Neuronal stem cell (in vitro differentiated cells): ENCODE data around the gene GPS1.

Experiments used
- DNase-seq: peaks from one replicate; pipeline ENCODE4 v3.0.0-alpha.2; 2013; ENCODE audit warnings: low spot score
- H2AFZ ChIP-seq: one replicate; pipeline ENCODE4 v1.6.1; 2013; ENCODE audit warnings: mild to moderate bottlenecking, low read length, inconsistent platforms
- H2AK5ac ChIP-seq: 2 replicates; pipeline ENCODE4 v1.6.1; 2013; ENCODE audit warnings: low read depth, mild to moderate bottlenecking, inconsistent platforms, low read length, moderate library complexity, mixed read lengths
- H2BK120ac ChIP-seq: 2 replicates; pipeline ENCODE4 v1.6.1; 2013; ENCODE audit warnings: low read depth, mild to moderate bottlenecking, inconsistent platforms, low read length, moderate library complexity, mixed read lengths
- H2BK12ac ChIP-seq: one replicate; pipeline ENCODE4 v1.6.1; 2013; ENCODE audit warnings: low read length, inconsistent platforms
- H2BK15ac ChIP-seq: 2 replicates; pipeline ENCODE4 v1.6.1; 2013; ENCODE audit warnings: mild to moderate bottlenecking, low read length, inconsistent platforms, mixed read lengths
- H2BK5ac ChIP-seq: one replicate; pipeline ENCODE4 v1.6.1; 2013; ENCODE audit warnings: inconsistent platforms, mild to moderate bottlenecking, low read length, moderate library complexity
- H3K14ac ChIP-seq: one replicate; pipeline ENCODE4 v1.6.1; 2013; ENCODE audit warnings: low read length, inconsistent platforms
- H3K18ac ChIP-seq: 2 replicates; pipeline ENCODE4 v1.6.1; 2013; ENCODE audit warnings: low read length, inconsistent platforms
- H3K23ac ChIP-seq: 2 replicates; pipeline ENCODE4 v1.6.1; 2013; ENCODE audit warnings: low read depth, mild to moderate bottlenecking, mixed read lengths, low read length, inconsistent platforms; ENCODE audit not compliant: poor library complexity
- H3K27ac ChIP-seq: replicated peaks from 3 replicates; pipeline ENCODE4 v1.5.1; 2013; ENCODE audit warnings: low read length, inconsistent platforms
- H3K27me3 ChIP-seq, 3 experiments: 2 replicates each; pipeline ENCODE4 v1.6.1; 2013; ENCODE audit warnings: low read length in 3 of 3, mild to moderate bottlenecking in 2 of 3, inconsistent platforms in 1 of 3, low read depth in 1 of 3, mixed read lengths in 1 of 3, moderate library complexity in 1 of 3; ENCODE audit not compliant: control insufficient read depth in 3 of 3, insufficient read depth in 3 of 3
- H3K36me3 ChIP-seq, 2 donors: replicated peaks in 1 of 2; 2 replicates each; pipeline ENCODE4 v1.6.1; 2013; ENCODE audit warnings: low read length in 2 of 2; ENCODE audit not compliant: control insufficient read depth in 2 of 2, insufficient read depth in 2 of 2
- H3K4ac ChIP-seq: 2 replicates; pipeline ENCODE4 v1.6.1; 2013; ENCODE audit warnings: inconsistent platforms, mild to moderate bottlenecking, low read length, moderate library complexity
- H3K4me1 ChIP-seq, 2 donors: 1 replicate in 1 of 2; 2 replicates in 1 of 2; pipeline ENCODE4 v1.6.1; 2013; ENCODE audit warnings: low read length in 2 of 2, low read depth in 1 of 2; ENCODE audit not compliant: control insufficient read depth in 2 of 2, insufficient read depth in 1 of 2
- H3K4me2 ChIP-seq: one replicate; pipeline ENCODE4 v1.6.1; 2013; ENCODE audit warnings: mild to moderate bottlenecking, low read length, inconsistent platforms; ENCODE audit not compliant: insufficient read depth, poor library complexity, severe bottlenecking
- H3K4me3 ChIP-seq, 2 donors: 2 replicates each; pipeline ENCODE4 v1.5.1; 2013; ENCODE audit warnings: low read length in 2 of 2, mild to moderate bottlenecking in 2 of 2, inconsistent platforms in 1 of 2, moderate library complexity in 1 of 2
- H3K79me1 ChIP-seq: one replicate; pipeline ENCODE4 v1.6.1; 2013; ENCODE audit warnings: low read depth, mild to moderate bottlenecking, inconsistent platforms, low read length, moderate library complexity
- H3K9ac ChIP-seq: one replicate; pipeline ENCODE4 v1.6.1; 2013; ENCODE audit warnings: mild to moderate bottlenecking, low read depth, low read length, inconsistent platforms; ENCODE audit not compliant: poor library complexity
- H3K9me3 ChIP-seq, 2 donors: replicated peaks in 1 of 2; 2 replicates each; pipeline versions ENCODE3 to v1.6.1; 2013; ENCODE audit warnings: low read length in 2 of 2, mild to moderate bottlenecking in 2 of 2, inconsistent platforms in 1 of 2, low read depth in 1 of 2, mixed read lengths in 1 of 2, moderate library complexity in 1 of 2; ENCODE audit not compliant: control insufficient read depth in 2 of 2, insufficient read depth in 1 of 2
- H4K8ac ChIP-seq: one replicate; pipeline ENCODE4 v1.6.1; 2013; ENCODE audit warnings: low read depth, mild to moderate bottlenecking, inconsistent platforms, low read length, moderate library complexity
- H4K91ac ChIP-seq: one replicate; pipeline ENCODE4 v1.6.1; 2013; ENCODE audit warnings: low read length, low read depth, mild to moderate bottlenecking, inconsistent platforms; ENCODE audit not compliant: poor library complexity
- WGBS, 2 donors: extraction: QIAGEN DNeasy Blood & Tissue Kit; methylation state at CpG; one replicate each; pipeline ENCODE4 v1.1.7; 2013; ENCODE audit warnings: missing lambda C conversion rate in 2 of 2, mixed read lengths in 1 of 2; ENCODE audit not compliant: insufficient read length in 2 of 2, insufficient replicate concordance in 1 of 2; ENCODE audit errors: extremely low coverage in 2 of 2; 5-methylcytosine and 5-hydroxymethylcytosine counted together

Gene GPS1

GRCh38 chr17:82101767-82102679 lies 50.3 kb downstream of the GPS1 start:
- Histone ChIP-seq H4K8ac (no peak overlapping the region), H3K36me3 (peaks cover 0 to 1% of the 10 kb centered on the region in 2 donors), H3K4me2 (no peak overlapping the region), H3K14ac (no peak overlapping the region), H3K9me3 (peaks cover 0 to 3% of the 10 kb centered on the region in 2 donors), H2AFZ (no peak overlapping the region), H3K27me3 (no peaks in the 10 kb centered on the region), H2BK5ac (peak overlapping the region; percentile 2), H2BK15ac (peak overlapping the region; percentile 60), H2BK12ac (no peak overlapping the region), H3K4ac (no peak overlapping the region), H3K23ac (peak overlapping the region; percentile 61), H4K91ac (no peak overlapping the region), H2BK120ac (no peak overlapping the region), H3K4me1 (peaks cover 44 to 56% of the 10 kb centered on the region in 2 donors), H2AK5ac (peak overlapping the region; percentile 27), H3K4me3 (no peak overlapping the region), H3K27ac (peak overlapping the region; percentile 21), H3K18ac (peak overlapping the region; percentile 71), H3K9ac (peak overlapping the region; percentile 65), H3K79me1 (peaks cover 10% of the 10 kb centered on the region)
- WGBS, 2 donors = no CpG with 5 or more reads among the region's 18 CpGs
- no peak for DNase-seq

DNA sequence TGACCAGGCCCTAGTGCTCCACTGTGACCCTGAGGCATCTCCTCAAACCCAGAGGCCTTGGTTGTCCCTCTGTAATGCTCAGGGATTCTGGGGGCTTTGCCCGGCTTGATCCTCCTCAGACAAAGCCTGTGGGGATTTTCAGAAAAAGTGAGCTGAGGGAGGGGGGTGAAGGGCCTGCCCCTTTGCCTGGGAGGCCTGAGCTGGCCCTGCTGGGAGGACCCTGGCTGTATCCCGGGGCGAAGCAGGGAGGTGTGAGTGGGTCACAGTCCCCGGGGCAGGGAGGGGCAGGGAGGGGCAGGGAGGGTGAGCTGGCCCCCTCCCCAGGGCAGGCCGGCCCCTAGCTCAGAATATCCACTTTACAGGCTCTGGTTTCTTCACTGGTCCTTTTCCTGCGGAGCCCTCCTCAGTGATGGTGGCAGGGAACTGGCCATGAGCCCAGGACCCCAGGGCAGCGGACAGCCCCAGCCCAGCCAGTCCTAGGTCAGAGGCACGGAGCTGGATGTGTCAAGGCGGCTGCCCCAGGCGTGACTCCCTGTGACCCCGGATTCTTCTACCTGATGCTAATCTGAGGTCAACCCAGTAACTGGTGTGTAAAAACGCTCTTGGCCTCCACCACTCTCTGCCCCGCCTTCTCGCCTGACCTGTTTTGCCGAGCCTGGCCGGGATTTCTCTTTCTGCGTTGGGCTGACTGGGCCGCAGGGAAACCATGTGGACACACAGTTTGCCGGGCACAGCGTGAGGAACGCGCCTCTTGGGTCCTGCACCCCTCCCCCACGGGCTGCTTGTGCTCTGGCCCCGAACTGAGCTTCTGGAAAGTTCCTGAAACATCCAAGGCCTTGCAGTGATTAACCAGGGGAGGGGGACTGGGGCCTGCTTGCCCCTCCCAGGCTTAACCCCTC lies 52.1 kb downstream of the GPS1 start:
- no peak overlapping the region for H4K91ac ChIP-seq
- H3K9me3 ChIP-seq = peaks cover 0 to 3% of the 10 kb centered on the region in 2 donors
- no peak overlapping the region for H3K9ac ChIP-seq
- peaks cover 10% of the 10 kb centered on the region for H3K79me1 ChIP-seq
- peak overlapping the region; percentile 29 for H3K4me2 ChIP-seq
- no CpG with 5 or more reads among the region's 24 CpGs for WGBS, 2 donors
- H2AK5ac ChIP-seq = peak overlapping the region; percentile 99
- H3K18ac ChIP-seq = peak overlapping the region; percentile 90
- H2BK120ac ChIP-seq = peak overlapping the region; percentile 6
- H2BK5ac ChIP-seq = peak overlapping the region; percentile 95
- no peak overlapping the region for H3K14ac ChIP-seq
- H3K36me3 ChIP-seq = peaks cover 0 to 8% of the 10 kb centered on the region in 2 donors
- H2BK12ac ChIP-seq = peak overlapping the region; percentile 98
- H4K8ac ChIP-seq = no peak overlapping the region
- DNase-seq = peak; percentile 83
- H3K23ac ChIP-seq = peak overlapping the region; percentile 68
- no peak overlapping the region for H3K4ac ChIP-seq
- H3K4me3 ChIP-seq = no peak overlapping the region
- H3K4me1 ChIP-seq = peaks cover 44 to 52% of the 10 kb centered on the region in 2 donors
- H3K27me3 ChIP-seq = no peaks in the 10 kb centered on the region
- peak overlapping the region; percentile 99 for H3K27ac ChIP-seq
- H2AFZ ChIP-seq = peak overlapping the region; percentile 61
- peak overlapping the region; percentile 18 for H2BK15ac ChIP-seq

DNA sequence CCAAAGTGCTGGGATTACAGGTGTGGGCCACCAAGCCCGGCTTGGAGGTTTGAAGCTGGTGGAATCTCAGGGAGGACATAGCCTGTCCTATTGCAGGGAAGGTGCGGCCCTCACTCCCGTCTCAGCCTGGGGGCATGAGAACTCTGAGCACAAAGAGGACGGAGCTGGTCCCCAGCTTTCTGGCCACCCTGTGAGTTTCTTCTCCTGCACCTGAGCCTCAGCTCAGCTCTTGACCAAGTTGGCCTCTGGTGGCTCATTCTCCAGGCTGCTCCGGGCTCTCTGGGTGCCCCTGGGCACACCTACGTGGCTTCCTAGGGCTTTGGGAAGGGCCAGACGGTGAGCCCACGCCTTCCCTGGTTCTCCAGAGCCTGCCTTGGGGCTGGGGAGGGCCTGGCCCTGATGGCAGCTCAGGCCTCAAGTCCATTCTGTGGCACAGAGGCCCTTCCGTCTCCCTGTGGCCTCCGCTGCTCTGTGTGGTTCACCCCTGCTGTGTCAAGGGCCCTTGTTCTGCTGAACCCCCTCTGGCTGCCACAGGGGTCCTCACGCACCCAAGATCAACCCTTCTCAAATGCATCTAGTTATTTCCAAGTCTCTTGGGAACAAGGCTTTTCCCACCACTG lies 53.2 kb downstream of the GPS1 start:
- no peak overlapping the region for H4K91ac ChIP-seq
- H2BK15ac ChIP-seq = no peak overlapping the region
- no peak overlapping the region for H4K8ac ChIP-seq
- peaks cover 0 to 3% of the 10 kb centered on the region in 2 donors for H3K9me3 ChIP-seq
- no peak overlapping the region for H3K4me3 ChIP-seq
- DNase-seq = no peak
- no peaks in the 10 kb centered on the region for H3K27me3 ChIP-seq
- no peak overlapping the region for H3K4me2 ChIP-seq
- peaks cover 5% of the 10 kb centered on the region for H3K79me1 ChIP-seq
- H2BK120ac ChIP-seq = no peak overlapping the region
- H2AFZ ChIP-seq = no peak overlapping the region
- H3K4me1 ChIP-seq = peaks cover 36 to 43% of the 10 kb centered on the region in 2 donors
- no peak overlapping the region for H3K4ac ChIP-seq
- peak overlapping the region; percentile 2 for H3K18ac ChIP-seq
- no peak overlapping the region for H3K14ac ChIP-seq
- H2BK12ac ChIP-seq = no peak overlapping the region
- H3K27ac ChIP-seq = no peak overlapping the region
- H3K23ac ChIP-seq = no peak overlapping the region
- H3K36me3 ChIP-seq = peaks cover 0 to 8% of the 10 kb centered on the region in 2 donors
- no peak overlapping the region for H3K9ac ChIP-seq
- peak overlapping the region; percentile 26 for H2AK5ac ChIP-seq
- peak overlapping the region; percentile 1 for H2BK5ac ChIP-seq
- WGBS, 2 donors = no CpG with 5 or more reads among the region's 11 CpGs
